Measurements from ENCODE around the gene BMX. TPM values are rescaled to one million over a fixed set of nuclear protein-coding genes. Genes with fewer than 3 reads are reported as not detected.

The BMX gene
- polyA plus RNA-seq, 1 donor, result 1.9 TPM

GRCh38 chrX:15504661-15505060 lies 4.1 kb downstream of the BMX start:
- Histone ChIP-seq H3K9me3 (ENCODE audit: control insufficient read depth, low read depth, low read length) (no peaks in the 10 kb centered on the region), H3K36me3 (ENCODE audit: control insufficient read depth, insufficient read depth, low read length) (no peaks in the 10 kb centered on the region), H3K4me1 (ENCODE audit: control insufficient read depth, insufficient read depth, low read length) (no peaks in the 10 kb centered on the region), H3K4me3 (ENCODE audit: low read length) (no peak overlapping the region), H3K27me3 (ENCODE audit: control insufficient read depth, insufficient read depth, low read length) (no peaks in the 10 kb centered on the region), H3K27ac (ENCODE audit: low read length) (no peak overlapping the region)
- no peak for DNase-seq
- WGBS (ENCODE audit: insufficient coverage, low lambda C conversion rate), result no CpG with 5 or more reads among the region's 1 CpG

- no peak for DNase-seq
- H3K4me1 ChIP-seq (ENCODE audit: control insufficient read depth, insufficient read depth, low read length), result no peaks in the 10 kb centered on the region
- no CpG with 5 or more reads among the region's 3 CpGs for WGBS (ENCODE audit: insufficient coverage, low lambda C conversion rate)
These were observed 4.5 kb downstream of the BMX start for GRCh38 chrX:15505101-15505500.

GRCh38 chrX:15507005-15507404 lies 6.4 kb downstream of the BMX start:
- DNase-seq, result no peak
- Histone ChIP-seq H3K27ac (ENCODE audit: low read length) (no peak overlapping the region), H3K4me3 (ENCODE audit: low read length) (no peak overlapping the region), H3K9me3 (ENCODE audit: control insufficient read depth, low read depth, low read length) (no peaks in the 10 kb centered on the region), H3K4me1 (ENCODE audit: control insufficient read depth, insufficient read depth, low read length) (no peaks in the 10 kb centered on the region), H3K27me3 (ENCODE audit: control insufficient read depth, insufficient read depth, low read length) (no peaks in the 10 kb centered on the region), H3K36me3 (ENCODE audit: control insufficient read depth, insufficient read depth, low read length) (no peaks in the 10 kb centered on the region)
- no CpG with 5 or more reads among the region's 5 CpGs for WGBS (ENCODE audit: insufficient coverage, low lambda C conversion rate)

More at GRCh38 chrX:15505101-15505500, 4.5 kb downstream of the BMX start:
- no peak overlapping the region for H3K27ac ChIP-seq (ENCODE audit: low read length)
- H3K4me3 ChIP-seq (ENCODE audit: low read length), result no peak overlapping the region
- H3K36me3 ChIP-seq (ENCODE audit: control insufficient read depth, insufficient read depth, low read length), result no peaks in the 10 kb centered on the region
- no peaks in the 10 kb centered on the region for H3K27me3 ChIP-seq (ENCODE audit: control insufficient read depth, insufficient read depth, low read length)
- no peaks in the 10 kb centered on the region for H3K9me3 ChIP-seq (ENCODE audit: control insufficient read depth, low read depth, low read length)

GRCh38 chrX:15509845-15510244 lies 9.2 kb downstream of the BMX start:
- DNase-seq, result no peak
- H3K27me3 ChIP-seq (ENCODE audit: control insufficient read depth, insufficient read depth, low read length), result no peaks in the 10 kb centered on the region
- no peaks in the 10 kb centered on the region for H3K9me3 ChIP-seq (ENCODE audit: control insufficient read depth, low read depth, low read length)
- H3K27ac ChIP-seq (ENCODE audit: low read length), result no peak overlapping the region
- H3K36me3 ChIP-seq (ENCODE audit: control insufficient read depth, insufficient read depth, low read length), result no peaks in the 10 kb centered on the region
- H3K4me1 ChIP-seq (ENCODE audit: control insufficient read depth, insufficient read depth, low read length), result no peaks in the 10 kb centered on the region
- H3K4me3 ChIP-seq (ENCODE audit: low read length), result no peak overlapping the region

DNA sequence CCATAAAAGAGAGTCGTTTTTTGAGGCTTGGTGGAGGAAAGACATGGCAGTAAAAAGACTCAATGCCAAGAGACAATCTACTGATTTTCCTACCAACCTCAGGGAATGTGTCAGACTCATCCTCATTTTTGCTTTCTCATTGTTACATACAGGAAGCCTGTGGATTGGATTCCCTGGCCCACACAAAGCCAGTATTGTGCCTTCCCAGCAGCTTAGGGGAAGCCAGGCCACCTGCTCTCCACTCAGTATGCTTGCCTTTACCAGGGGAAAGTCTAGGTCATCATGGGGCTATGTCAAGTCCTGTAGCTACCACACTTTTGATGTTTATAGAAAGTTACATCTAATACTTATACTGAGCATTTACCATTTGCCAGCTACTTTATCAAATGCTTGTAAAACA lies 11.0 kb downstream of the BMX start:
- Histone ChIP-seq H3K27ac (ENCODE audit: low read length) (no peak overlapping the region), H3K4me1 (ENCODE audit: control insufficient read depth, insufficient read depth, low read length) (no peaks in the 10 kb centered on the region), H3K4me3 (ENCODE audit: low read length) (no peak overlapping the region), H3K27me3 (ENCODE audit: control insufficient read depth, insufficient read depth, low read length) (no peaks in the 10 kb centered on the region), H3K36me3 (ENCODE audit: control insufficient read depth, insufficient read depth, low read length) (no peaks in the 10 kb centered on the region), H3K9me3 (ENCODE audit: control insufficient read depth, low read depth, low read length) (no peaks in the 10 kb centered on the region)
- WGBS (ENCODE audit: insufficient coverage, low lambda C conversion rate), result no CpG with 5 or more reads among the region's 1 CpG
- no peak for DNase-seq

GRCh38 chrX:15512401-15512965 lies 11.9 kb downstream of the BMX start:
- no peaks in the 10 kb centered on the region for H3K4me1 ChIP-seq (ENCODE audit: control insufficient read depth, insufficient read depth, low read length)
- H3K4me3 ChIP-seq (ENCODE audit: low read length), result no peak overlapping the region
- no peak for DNase-seq
- no CpG with 5 or more reads among the region's 4 CpGs for WGBS (ENCODE audit: insufficient coverage, low lambda C conversion rate)
- no peaks in the 10 kb centered on the region for H3K9me3 ChIP-seq (ENCODE audit: control insufficient read depth, low read depth, low read length)
- H3K27ac ChIP-seq (ENCODE audit: low read length), result no peak overlapping the region
- no peaks in the 10 kb centered on the region for H3K27me3 ChIP-seq (ENCODE audit: control insufficient read depth, insufficient read depth, low read length)
- H3K36me3 ChIP-seq (ENCODE audit: control insufficient read depth, insufficient read depth, low read length), result no peaks in the 10 kb centered on the region

DNA sequence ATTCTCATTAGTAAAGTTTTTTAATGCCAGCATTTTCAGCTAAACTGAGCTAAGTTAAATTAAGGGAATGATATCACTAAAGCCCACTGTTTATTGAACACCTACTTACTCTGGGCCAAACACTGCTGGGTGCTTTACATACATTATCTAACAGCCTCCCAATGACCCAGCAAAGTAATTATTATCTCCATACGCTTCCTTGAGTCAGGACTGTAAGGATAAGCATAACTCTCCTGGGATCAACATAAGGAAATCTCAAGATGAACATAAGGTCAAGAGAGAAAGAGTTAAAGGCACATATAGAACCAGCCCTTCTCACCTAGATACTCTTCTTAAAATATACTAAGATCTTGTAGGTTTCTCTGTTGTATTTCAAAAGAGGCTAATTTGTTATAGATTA lies 13.7 kb downstream of the BMX start:
- H3K9me3 ChIP-seq (ENCODE audit: control insufficient read depth, low read depth, low read length), result no peaks in the 10 kb centered on the region
- H3K27me3 ChIP-seq (ENCODE audit: control insufficient read depth, insufficient read depth, low read length), result no peaks in the 10 kb centered on the region
- no CpG with 5 or more reads among the region's 1 CpG for WGBS (ENCODE audit: insufficient coverage, low lambda C conversion rate)
- no peak for DNase-seq
- H3K4me3 ChIP-seq (ENCODE audit: low read length), result no peak overlapping the region
- H3K36me3 ChIP-seq (ENCODE audit: control insufficient read depth, insufficient read depth, low read length), result no peaks in the 10 kb centered on the region
- no peaks in the 10 kb centered on the region for H3K4me1 ChIP-seq (ENCODE audit: control insufficient read depth, insufficient read depth, low read length)
- no peak overlapping the region for H3K27ac ChIP-seq (ENCODE audit: low read length)

- Histone ChIP-seq H3K4me3 (ENCODE audit: low read length) (no peak overlapping the region), H3K9me3 (ENCODE audit: control insufficient read depth, low read depth, low read length) (no peaks in the 10 kb centered on the region), H3K36me3 (ENCODE audit: control insufficient read depth, insufficient read depth, low read length) (no peaks in the 10 kb centered on the region), H3K27ac (ENCODE audit: low read length) (no peak overlapping the region), H3K4me1 (ENCODE audit: control insufficient read depth, insufficient read depth, low read length) (no peaks in the 10 kb centered on the region), H3K27me3 (ENCODE audit: control insufficient read depth, insufficient read depth, low read length) (no peaks in the 10 kb centered on the region)
- no peak for DNase-seq
- 50% methylated on average over 1 of the region's 6 CpGs for WGBS (ENCODE audit: insufficient coverage, low lambda C conversion rate)
These were observed 15.3 kb downstream of the BMX start for GRCh38 chrX:15515931-15516330.

- Histone ChIP-seq H3K36me3 (ENCODE audit: control insufficient read depth, insufficient read depth, low read length) (no peaks in the 10 kb centered on the region), H3K9me3 (ENCODE audit: control insufficient read depth, low read depth, low read length) (no peaks in the 10 kb centered on the region), H3K27me3 (ENCODE audit: control insufficient read depth, insufficient read depth, low read length) (no peaks in the 10 kb centered on the region), H3K4me1 (ENCODE audit: control insufficient read depth, insufficient read depth, low read length) (no peaks in the 10 kb centered on the region), H3K4me3 (ENCODE audit: low read length) (no peak overlapping the region), H3K27ac (ENCODE audit: low read length) (no peak overlapping the region)
- 100% methylated on average over 1 of the region's 3 CpGs for WGBS (ENCODE audit: insufficient coverage, low lambda C conversion rate)
- DNase-seq, result no peak
These were observed 21.9 kb downstream of the BMX start for GRCh38 chrX:15522464-15522863.

DNA sequence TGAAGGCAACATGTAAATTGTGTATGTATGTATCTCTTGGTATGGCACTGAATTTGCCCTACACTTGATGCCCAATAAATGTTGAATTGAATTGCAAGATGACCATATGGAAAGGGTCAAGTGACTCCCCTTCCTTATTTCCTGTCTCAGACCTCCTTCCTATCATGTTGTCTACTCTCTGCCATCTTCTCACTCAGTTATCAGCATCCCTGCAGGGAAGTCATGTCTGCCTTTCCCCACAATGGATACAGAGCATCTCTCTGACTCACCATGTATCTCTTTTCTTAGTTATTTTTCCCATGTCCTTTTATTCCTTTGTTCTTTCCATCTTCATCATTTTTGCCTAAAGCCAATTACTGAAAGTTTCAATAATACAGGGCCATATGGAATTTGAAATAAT lies 22.5 kb downstream of the BMX start:
- Histone ChIP-seq H3K4me1 (ENCODE audit: control insufficient read depth, insufficient read depth, low read length) (no peaks in the 10 kb centered on the region), H3K36me3 (ENCODE audit: control insufficient read depth, insufficient read depth, low read length) (no peaks in the 10 kb centered on the region), H3K27me3 (ENCODE audit: control insufficient read depth, insufficient read depth, low read length) (no peaks in the 10 kb centered on the region), H3K4me3 (ENCODE audit: low read length) (no peak overlapping the region), H3K27ac (ENCODE audit: low read length) (no peak overlapping the region), H3K9me3 (ENCODE audit: control insufficient read depth, low read depth, low read length) (no peaks in the 10 kb centered on the region)
- DNase-seq, result no peak

DNA sequence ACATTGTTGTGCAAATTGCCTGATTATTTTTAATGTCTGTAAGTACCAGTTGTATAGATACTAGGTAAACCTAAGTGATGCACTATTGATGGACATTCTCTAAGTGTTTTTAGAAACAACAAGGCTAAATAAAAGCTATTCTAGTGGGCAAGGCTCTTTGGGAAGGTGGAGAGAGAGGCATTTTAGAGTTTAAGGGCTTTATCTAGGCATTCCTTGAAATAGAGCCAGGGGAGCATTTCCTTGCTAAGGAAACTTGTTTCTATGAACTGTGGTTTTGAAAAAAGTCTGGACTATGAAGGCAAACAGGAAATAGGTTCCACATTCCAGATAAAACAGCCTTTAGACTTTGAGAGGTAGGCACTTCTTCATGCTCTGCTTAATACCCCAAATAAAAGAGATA lies 23.8 kb downstream of the BMX start:
- Histone ChIP-seq H3K4me3 (ENCODE audit: low read length) (no peak overlapping the region), H3K9me3 (ENCODE audit: control insufficient read depth, low read depth, low read length) (no peaks in the 10 kb centered on the region), H3K36me3 (ENCODE audit: control insufficient read depth, insufficient read depth, low read length) (no peaks in the 10 kb centered on the region), H3K27ac (ENCODE audit: low read length) (no peak overlapping the region), H3K4me1 (ENCODE audit: control insufficient read depth, insufficient read depth, low read length) (no peaks in the 10 kb centered on the region), H3K27me3 (ENCODE audit: control insufficient read depth, insufficient read depth, low read length) (no peaks in the 10 kb centered on the region)
- peak in 1 of 2 donors; percentile 12 for DNase-seq

Measured in large intestine (tissue), 3 donors.